Adipose tissue (tissue), 3 donors: Measurements from ENCODE around the gene TNFSF9. TPM values are rescaled to one million over a fixed set of nuclear protein-coding genes. Genes with fewer than 3 reads are reported as not detected.

Experiments
- polyA plus RNA-seq, 3 donors: library from polyadenylated mRNA; stranded (reverse); fragments of 200-250 nt; gene quantifications; one replicate each; pipeline ENCODE4 v1.2.3, GENCODE V29; 2013
- donor health status: healthy with polysubstance abuse.
- donor health status: Bipolar disorder and iron deficiency.
- donor health status: healthy.

TNFSF9 gene
- polyA plus RNA-seq, 3 donors: 0.09 to 1.5 (median 0.83) TPM

Other genes with a start within 250 kb of the TNFSF9 start
- gene ACER1, start 197.4 kb upstream of the TNFSF9 start, polyA plus RNA-seq: under 1 TPM in 1 of 3 donors, not detected in 2; 0.04 TPM
- 10 to 100 TPM; 55.9 to 91.0 (median 59.7) TPM for gene CLPP, start 169.5 kb upstream of the TNFSF9 start, polyA plus RNA-seq
- 10 to 100 TPM; 68.7 to 71.8 (median 70.9) TPM for gene ALKBH7, start 158.2 kb upstream of the TNFSF9 start, polyA plus RNA-seq
- gene PSPN, start 155.1 kb upstream of the TNFSF9 start, polyA plus RNA-seq: under 1 TPM; 0.37 to 0.79 (median 0.46) TPM
- 10 to 100 TPM; 36.4 to 44.7 (median 40.9) TPM for gene GTF2F1, start 137.9 kb upstream of the TNFSF9 start, polyA plus RNA-seq
- 100 to 1,000 TPM in 2 of 3 donors, 10 to 100 TPM in 1; 63.8 to 142 (median 130) TPM for gene KHSRP, start 106.2 kb upstream of the TNFSF9 start, polyA plus RNA-seq
- under 1 TPM; 0.09 to 0.22 (median 0.21) TPM for gene SLC25A41, start 97.3 kb upstream of the TNFSF9 start, polyA plus RNA-seq
- gene SLC25A23, start 71.2 kb upstream of the TNFSF9 start, polyA plus RNA-seq: 10 to 100 TPM; 14.0 to 40.1 (median 26.5) TPM
- 10 to 100 TPM in 1 of 3 donors, 1 to 10 TPM in 1, under 1 TPM in 1; 0.67 to 47.3 (median 4.1) TPM for gene CRB3, start 66.8 kb upstream of the TNFSF9 start, polyA plus RNA-seq
- gene DENND1C, start 49.2 kb upstream of the TNFSF9 start, polyA plus RNA-seq: 1 to 10 TPM; 1.5 to 2.7 (median 2.1) TPM
- gene TUBB4A, start 28.7 kb upstream of the TNFSF9 start, polyA plus RNA-seq: 1 to 10 TPM in 1 of 3 donors, under 1 TPM in 2; 0.18 to 2.0 (median 0.68) TPM
- 1 to 10 TPM in 1 of 3 donors, under 1 TPM in 1, not detected in 1; 0.22 to 1.0 TPM for gene CD70, start 60.1 kb downstream of the TNFSF9 start, polyA plus RNA-seq
- gene TNFSF14, start 139.1 kb downstream of the TNFSF9 start, polyA plus RNA-seq: 10 to 100 TPM in 1 of 3 donors, 1 to 10 TPM in 2; 2.1 to 12.6 (median 4.4) TPM
- gene C3, start 189.6 kb downstream of the TNFSF9 start, polyA plus RNA-seq: 100 to 1,000 TPM; 538 to 982 (median 581) TPM
- 10 to 100 TPM; 52.4 to 76.6 (median 66.4) TPM for gene GPR108, start 206.6 kb downstream of the TNFSF9 start, polyA plus RNA-seq
- 100 to 1,000 TPM in 2 of 3 donors, 10 to 100 TPM in 1; 28.6 to 149 (median 112) TPM for gene TRIP10, start 208.7 kb downstream of the TNFSF9 start, polyA plus RNA-seq
- gene SH2D3A, start 236.4 kb downstream of the TNFSF9 start, polyA plus RNA-seq: 10 to 100 TPM in 1 of 3 donors, 1 to 10 TPM in 1, under 1 TPM in 1; 0.45 to 14.4 (median 2.1) TPM
- 1 to 10 TPM; 1.2 to 6.3 (median 6.0) TPM for gene VAV1, start 241.7 kb downstream of the TNFSF9 start, polyA plus RNA-seq